GM12878 (cell line): ENCODE results near the gene NTN3.

Experiments
- EGR1 ChIP-seq, 2 experiments: IDR thresholded peaks; 1 replicate in 1 of 2; 2 replicates in 1 of 2; pipeline ENCODE4 v1.6.1; 2011 to 2012; ENCODE audit warnings: low read depth in 2 of 2, low read length in 2 of 2, borderline replicate concordance in 1 of 2, mild to moderate bottlenecking in 1 of 2, moderate library complexity in 1 of 2
- EZH2 ChIP-seq: IDR thresholded peaks from 2 replicates; pipeline ENCODE4 v1.6.1; 2012; ENCODE audit warnings: low read depth, mild to moderate bottlenecking, control low read depth, inconsistent platforms, low read length, borderline replicate concordance; ENCODE audit not compliant: control insufficient read depth
- RAD51 ChIP-seq: fragments of 450-650 bp; IDR thresholded peaks from 2 replicates; pipeline ENCODE4 v1.6.1; 2016; ENCODE audit warnings: moderate library complexity, mild to moderate bottlenecking, inconsistent platforms

DNA sequence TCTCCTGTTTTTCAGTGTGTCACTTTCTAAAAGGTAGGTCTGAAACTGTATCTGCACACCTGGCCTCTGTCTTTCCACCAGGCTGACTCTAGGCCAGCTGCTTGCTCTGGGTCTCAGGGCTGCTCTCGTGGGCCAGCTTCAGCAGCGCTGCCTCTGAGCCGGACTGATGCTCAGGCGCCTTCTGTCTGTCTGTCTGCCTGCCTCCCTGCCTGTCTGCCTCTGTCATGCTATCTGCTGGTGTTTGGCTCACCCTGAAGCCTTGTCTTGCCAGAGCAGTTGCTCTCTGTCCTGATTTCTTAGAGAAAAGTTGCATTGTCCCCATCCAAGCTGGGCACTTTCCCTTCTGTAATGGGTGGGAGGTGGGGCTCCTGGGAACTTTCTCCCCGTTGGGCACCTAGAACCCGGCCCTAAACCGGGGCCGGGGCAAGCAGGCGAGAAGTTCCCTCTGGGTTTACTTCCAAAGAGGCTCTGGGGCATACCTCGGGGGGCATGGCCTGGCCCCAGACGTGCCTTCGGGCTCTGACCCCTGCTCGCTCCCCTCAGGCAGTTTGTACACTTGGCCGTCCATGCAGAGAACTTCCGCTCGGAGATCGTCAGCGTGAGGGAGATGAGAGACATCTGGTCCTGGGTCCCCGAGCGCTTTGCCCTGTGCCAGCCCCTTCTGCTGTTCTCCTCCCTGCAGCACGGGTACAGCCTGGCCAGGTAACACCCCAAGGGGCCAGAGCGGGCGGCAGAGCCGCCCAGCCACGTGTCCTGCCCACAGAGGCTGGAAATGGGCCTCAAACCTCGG lies 26.8 kb downstream of the NTN3 start:
- no peak for TF ChIP-seq EGR1 (IDR thresholded peaks at IDR 0.05; ENCODE audit: borderline replicate concordance in 1 of 2, low read depth in 2 of 2, low read length in 2 of 2)
- TF ChIP-seq EZH2, result no peak
- no peak for TF ChIP-seq RAD51
